H1 (cell line): ENCODE results near the gene POC1B. TPM values are rescaled to one million over a fixed set of nuclear protein-coding genes. Genes with fewer than 3 reads are reported as not detected.

Experiments
- CTCF ChIA-PET: fragments of 300-600 bp; sonication (Branson Sonifier 250); formaldehyde crosslinking; loops from one replicate; lab custom pipeline; 2021; ENCODE audit not compliant: partially characterized antibody; lab: Charles Lee
- POLR2A ChIA-PET: fragments of 300-600 bp; sonication (Branson Sonifier 250); formaldehyde crosslinking; loops from one replicate; lab custom pipeline; 2021; ENCODE audit warnings: inconsistent platforms; ENCODE audit not compliant: partially characterized antibody; lab: Charles Lee
- DNase-seq, 2 experiments: peaks; one replicate each; pipeline versions ENCODE4 v3.0.0 to v3.0.0-alpha.2; 2010 to 2022; ENCODE audit warnings: low spot score in 2 of 2, low read depth in 1 of 2, mixed read lengths in 1 of 2
- FAIRE-seq: peaks from 2 replicates; lab custom pipeline; 2011; peaks lifted over from hg19 to GRCh38; lab: Jason Lieb, UNC
- H2AFZ ChIP-seq: 2 replicates; pipeline ENCODE4 v1.8.1; 2012; ENCODE audit warnings: low read length, inconsistent platforms
- H2AK5ac ChIP-seq: 2 replicates; pipeline ENCODE4 v1.6.1; 2013; ENCODE audit warnings: low read depth, low read length
- H2BK120ac ChIP-seq: replicated peaks from 2 replicates; pipeline ENCODE3; 2013; ENCODE audit warnings: low read depth, low read length, inconsistent platforms
- H2BK12ac ChIP-seq: 2 replicates; pipeline ENCODE4 v1.6.1; 2013; ENCODE audit warnings: low read depth, low read length
- H2BK15ac ChIP-seq: 2 replicates; pipeline ENCODE4 v1.6.1; 2013; ENCODE audit warnings: low read length
- H2BK20ac ChIP-seq: 2 replicates; pipeline ENCODE4 v1.6.1; 2013; ENCODE audit warnings: low read length
- H2BK5ac ChIP-seq: 2 replicates; pipeline ENCODE4 v1.6.1; 2013; ENCODE audit warnings: low read depth, low read length
- H3K14ac ChIP-seq: 2 replicates; pipeline ENCODE4 v1.6.1; 2013; ENCODE audit warnings: inconsistent platforms; ENCODE audit not compliant: insufficient read length
- H3K18ac ChIP-seq: 2 replicates; pipeline ENCODE4 v1.6.1; 2013; ENCODE audit warnings: low read length; ENCODE audit errors: extremely low read depth
- H3K23ac ChIP-seq: 2 replicates; pipeline ENCODE4 v1.6.1; 2013; ENCODE audit warnings: inconsistent platforms; ENCODE audit not compliant: insufficient read length
- H3K23me2 ChIP-seq: 2 replicates; pipeline ENCODE4 v1.6.1; 2013; ENCODE audit warnings: low read depth, low read length
- H3K27ac ChIP-seq: 2 replicates; pipeline ENCODE4 v1.6.1; 2011; ENCODE audit warnings: low read depth, low read length, inconsistent platforms
- H3K27me3 ChIP-seq, 4 experiments: replicated peaks in 1 of 4; 1 replicate in 1 of 4; 2 replicates in 3 of 4; pipeline versions ENCODE4 v1.6.1 to v1.8.1; 2011 to 2013; ENCODE audit warnings: low read length in 3 of 4, mild to moderate bottlenecking in 3 of 4, inconsistent platforms in 2 of 4, mixed read lengths in 2 of 4, moderate library complexity in 1 of 4; ENCODE audit not compliant: control insufficient read depth in 3 of 4, insufficient read depth in 3 of 4; ENCODE audit errors: extremely low read depth in 1 of 4
- H3K36me3 ChIP-seq, 4 experiments: 2 replicates each; pipeline versions ENCODE4 v1.6.1 to v1.8.1; 2011 to 2013; ENCODE audit warnings: mild to moderate bottlenecking in 4 of 4, low read length in 3 of 4, moderate library complexity in 2 of 4, control low read depth in 1 of 4, inconsistent platforms in 1 of 4; ENCODE audit not compliant: insufficient read depth in 4 of 4, control insufficient read depth in 2 of 4
- H3K4ac ChIP-seq: replicated peaks from 2 replicates; pipeline ENCODE3; 2013; ENCODE audit warnings: low read length, low read depth, mixed read lengths, inconsistent platforms; ENCODE audit not compliant: insufficient read length
- H3K4me1 ChIP-seq, 4 experiments: replicated peaks in 1 of 4; 1 replicate in 1 of 4; 2 replicates in 3 of 4; pipeline versions ENCODE4 v1.6.1 to v1.8.1; 2011 to 2013; ENCODE audit warnings: low read length in 3 of 4, inconsistent platforms in 2 of 4, mixed read lengths in 1 of 4; ENCODE audit not compliant: insufficient read depth in 4 of 4, control insufficient read depth in 3 of 4
- H3K4me2 ChIP-seq, 2 experiments: 2 replicates each; pipeline versions ENCODE4 v1.6.1 to v1.8.1; 2011 to 2013; ENCODE audit warnings: low read depth in 2 of 2, low read length in 2 of 2, control low read depth in 1 of 2, inconsistent platforms in 1 of 2, mild to moderate bottlenecking in 1 of 2; ENCODE audit not compliant: insufficient read depth in 1 of 2
- H3K4me3 ChIP-seq, 4 experiments: fragments of 200-600, 300-600 bp in 1 of 4; sonication (generic), shearing (Covaris generic), sonication (Bioruptor Twin) in 1 of 4; 2 replicates each; pipeline versions ENCODE4 v1.5.1 to v1.8.1; 2011 to 2016; ENCODE audit warnings: low read length in 4 of 4, low read depth in 3 of 4, control low read depth in 2 of 4, inconsistent platforms in 2 of 4, mild to moderate bottlenecking in 2 of 4, mixed read lengths in 1 of 4, moderate library complexity in 1 of 4; ENCODE audit not compliant: insufficient read depth in 2 of 4; ENCODE audit errors: extremely low read depth in 1 of 4
- H3K56ac ChIP-seq: replicated peaks from 2 replicates; pipeline ENCODE3; 2013; ENCODE audit warnings: low read depth, mild to moderate bottlenecking, mixed read lengths, low read length, inconsistent platforms; ENCODE audit not compliant: insufficient read length
- H3K79me1 ChIP-seq: 2 replicates; pipeline ENCODE4 v1.6.1; 2013; ENCODE audit warnings: low read depth, low read length, control low read depth
- H3K79me2 ChIP-seq, 2 experiments: 2 replicates each; pipeline versions ENCODE4 v1.6.1 to v1.8.1; 2012 to 2013; ENCODE audit warnings: low read length in 2 of 2, mild to moderate bottlenecking in 2 of 2, inconsistent platforms in 1 of 2; ENCODE audit not compliant: insufficient read depth in 2 of 2, control insufficient read depth in 1 of 2
- H3K9ac ChIP-seq, 4 experiments: replicated peaks in 1 of 4; 1 replicate in 1 of 4; 2 replicates in 3 of 4; pipeline versions ENCODE4 v1.6.1 to v1.8.1; 2011 to 2013; ENCODE audit warnings: low read depth in 3 of 4, low read length in 3 of 4, control low read depth in 2 of 4, mild to moderate bottlenecking in 2 of 4, moderate library complexity in 2 of 4, inconsistent platforms in 1 of 4; ENCODE audit errors: extremely low read depth in 1 of 4
- H3K9me3 ChIP-seq, 2 experiments: 2 replicates each; pipeline versions ENCODE4 v1.6.1 to v1.8.1; 2012 to 2013; ENCODE audit warnings: mild to moderate bottlenecking in 2 of 2, moderate library complexity in 2 of 2, control low read depth in 1 of 2, inconsistent platforms in 1 of 2, low read depth in 1 of 2, low read length in 1 of 2, mixed read lengths in 1 of 2; ENCODE audit not compliant: insufficient read depth in 2 of 2
- H4K20me1 ChIP-seq, 2 experiments: replicated peaks in 1 of 2; 2 replicates each; pipeline versions ENCODE3 to v1.8.1; 2011 to 2013; ENCODE audit warnings: inconsistent platforms in 2 of 2, low read length in 2 of 2, mild to moderate bottlenecking in 1 of 2; ENCODE audit not compliant: insufficient read depth in 2 of 2, control insufficient read depth in 1 of 2
- H4K5ac ChIP-seq: 2 replicates; pipeline ENCODE4 v1.6.1; 2013; ENCODE audit warnings: low read length, low read depth, mixed read lengths, inconsistent platforms; ENCODE audit not compliant: insufficient read length
- H4K8ac ChIP-seq: 2 replicates; pipeline ENCODE4 v1.8.0; 2013; ENCODE audit warnings: mild to moderate bottlenecking, moderate library complexity, low read length, inconsistent platforms; ENCODE audit not compliant: insufficient read depth; ENCODE audit errors: extremely low read depth
- H4K91ac ChIP-seq: replicated peaks from 2 replicates; pipeline ENCODE3; 2013; ENCODE audit warnings: low read length, mixed read lengths, inconsistent platforms; ENCODE audit not compliant: insufficient read length
- ATF2 ChIP-seq: IDR thresholded peaks from 2 replicates; pipeline ENCODE4 v1.6.1; 2012; ENCODE audit warnings: low read length, inconsistent platforms
- CBX5 ChIP-seq: fragments of 300-800, 300-1000 bp; sonication (generic); IDR thresholded peaks from 2 replicates; pipeline ENCODE4 v1.7.1; 2016; ENCODE audit warnings: antibody characterized with exemption, low read length, low read depth
- CEBPB ChIP-seq: IDR thresholded peaks from 2 replicates; pipeline ENCODE4 v1.6.1; 2012; ENCODE audit warnings: low read depth, low read length
- EP300 ChIP-seq, 2 experiments: IDR thresholded peaks; 1 replicate in 1 of 2; 2 replicates in 1 of 2; pipeline ENCODE4 v1.6.1; 2011 to 2012; ENCODE audit warnings: low read depth in 2 of 2, low read length in 2 of 2, mild to moderate bottlenecking in 2 of 2, borderline replicate concordance in 1 of 2, inconsistent platforms in 1 of 2, moderate library complexity in 1 of 2
- POLR2A ChIP-seq, 2 experiments: IDR thresholded peaks; 1 replicate in 1 of 2; 2 replicates in 1 of 2; pipeline ENCODE4 v1.6.1; 2011; ENCODE audit warnings: low read depth in 2 of 2, low read length in 2 of 2, mild to moderate bottlenecking in 2 of 2; ENCODE audit errors: control extremely low read depth in 1 of 2
- POU5F1 ChIP-seq: IDR thresholded peaks from 2 replicates; pipeline ENCODE4 v1.6.1; 2011; ENCODE audit warnings: low read depth, mild to moderate bottlenecking, low read length, moderate library complexity
- SIRT6 ChIP-seq: IDR thresholded peaks from one replicate; pipeline ENCODE4 v1.7.1; 2012; ENCODE audit warnings: low read length, inconsistent platforms
- SP1 ChIP-seq: IDR thresholded peaks from 2 replicates; pipeline ENCODE4 v1.6.1; 2011; ENCODE audit warnings: low read depth, low read length
- WGBS, 2 experiments: shearing (Covaris generic) in 1 of 2; methylation state at CpG; one replicate each; pipeline versions ENCODE4 v1.1.6 to v1.1.7; 2013 to 2015; ENCODE audit warnings: low lambda C conversion rate in 2 of 2, mixed read lengths in 2 of 2, inconsistent platforms in 1 of 2, low coverage in 1 of 2, missing lambda C conversion rate in 1 of 2; ENCODE audit not compliant: insufficient replicate concordance in 2 of 2, insufficient coverage in 1 of 2, insufficient read length in 1 of 2; ENCODE audit errors: extremely low coverage in 1 of 2, missing lambda C conversion rate in 1 of 2; 5-methylcytosine and 5-hydroxymethylcytosine counted together
- polyA plus RNA-seq, 7 experiments: library from polyadenylated mRNA; depleted of rRNA in 3 of 7; stranded (reverse) in 5 of 7; unstranded in 2 of 7; fragments of >200 nt in 5 of 7; fragments of 200-250 nt in 2 of 7; gene quantifications; 1 replicate in 5 of 7; 2 replicates in 1 of 7; 4 replicates in 1 of 7; pipeline versions ENCODE4 v1.2.1 to v1.2.3, GENCODE V29; 2011 to 2013; ENCODE audit warnings: missing spikeins in 2 of 7, mixed read lengths in 2 of 7
- total RNA-seq: library from RNA; stranded (reverse); fragmentation: NEBNext Ultra II Directional; extraction: Animal tissue kit (Norgen Biotek cat#: 25700); gene quantifications from 2 replicates; pipeline ENCODE4 v1.2.1, GENCODE V29; 2021

The POC1B gene
- total and polyA plus RNA-seq, 2 of the 8 experiments (the other 6 are each of a cell fraction or from before 2014, with no cell fraction given): 7.5 to 16.3 TPM

- WGBS, 2 experiments: 87% methylated on average over 1 of the region's 1 CpG; no CpG with 5 or more reads in 1 of the 2 experiments
- H4K5ac ChIP-seq: no peak overlapping the region
- H3K79me1 ChIP-seq: no peaks in the 10 kb centered on the region
- no peak overlapping the region for H3K18ac ChIP-seq
- no peaks in the 10 kb centered on the region for H3K4me1 ChIP-seq
- no peak for DNase-seq
- H2BK12ac ChIP-seq: no peak overlapping the region
- H3K23me2 ChIP-seq: no peaks in the 10 kb centered on the region
- H2BK15ac ChIP-seq: no peak overlapping the region
- CTCF ChIA-PET: interaction anchor here (0.6 kb wide), 1 partner anchor 692 kb away, joined by 3 read pairs; no protein-coding TSS in a partner anchor
- H2BK5ac ChIP-seq: no peak overlapping the region
- H2AFZ ChIP-seq: no peak overlapping the region
- H3K14ac ChIP-seq: no peak overlapping the region
- FAIRE-seq: no peak
- H4K8ac ChIP-seq: no peak overlapping the region
- H3K4me3 ChIP-seq: no peak overlapping the region
- H3K36me3 ChIP-seq: no peaks in the 10 kb centered on the region
- H4K91ac ChIP-seq: no peak overlapping the region
- POLR2A ChIA-PET: interaction anchor here (0.6 kb wide), 1 partner anchor 97 kb away, joined by 3 read pairs; no protein-coding TSS in a partner anchor
- no peaks in the 10 kb centered on the region for H3K79me2 ChIP-seq
- no peak overlapping the region for H2BK20ac ChIP-seq
- H3K9me3 ChIP-seq: no peaks in the 10 kb centered on the region
- no peaks in the 10 kb centered on the region for H4K20me1 ChIP-seq
- no peak overlapping the region for H2BK120ac ChIP-seq
- no peak overlapping the region for H2AK5ac ChIP-seq
- H3K56ac ChIP-seq: no peak overlapping the region
- H3K27ac ChIP-seq: no peak overlapping the region
- no peak overlapping the region for H3K4ac ChIP-seq
- H3K23ac ChIP-seq: no peak overlapping the region
- H3K4me2 ChIP-seq: no peak overlapping the region
- no peaks in the 10 kb centered on the region for H3K27me3 ChIP-seq
- TF ChIP-seq POLR2A (IDR thresholded peaks at IDR 0.05; ENCODE audit: control extremely low read depth in 1 of 2, low read depth in 2 of 2, low read length in 2 of 2) (no peak), SP1 (no peak), SIRT6 (no peak), POU5F1 (no peak), ATF2 (no peak), EP300 (IDR thresholded peaks at IDR 0.05; ENCODE audit: borderline replicate concordance in 1 of 2, low read depth in 2 of 2, low read length in 2 of 2) (no peak), CEBPB (no peak), CBX5 (no peak)
- no peak overlapping the region for H3K9ac ChIP-seq
Measured at GRCh38 chr12:89552376-89552775, 26.5 kb upstream of the POC1B start.
